ENCODE data around the gene DLX1.

DLX1 gene

DNA sequence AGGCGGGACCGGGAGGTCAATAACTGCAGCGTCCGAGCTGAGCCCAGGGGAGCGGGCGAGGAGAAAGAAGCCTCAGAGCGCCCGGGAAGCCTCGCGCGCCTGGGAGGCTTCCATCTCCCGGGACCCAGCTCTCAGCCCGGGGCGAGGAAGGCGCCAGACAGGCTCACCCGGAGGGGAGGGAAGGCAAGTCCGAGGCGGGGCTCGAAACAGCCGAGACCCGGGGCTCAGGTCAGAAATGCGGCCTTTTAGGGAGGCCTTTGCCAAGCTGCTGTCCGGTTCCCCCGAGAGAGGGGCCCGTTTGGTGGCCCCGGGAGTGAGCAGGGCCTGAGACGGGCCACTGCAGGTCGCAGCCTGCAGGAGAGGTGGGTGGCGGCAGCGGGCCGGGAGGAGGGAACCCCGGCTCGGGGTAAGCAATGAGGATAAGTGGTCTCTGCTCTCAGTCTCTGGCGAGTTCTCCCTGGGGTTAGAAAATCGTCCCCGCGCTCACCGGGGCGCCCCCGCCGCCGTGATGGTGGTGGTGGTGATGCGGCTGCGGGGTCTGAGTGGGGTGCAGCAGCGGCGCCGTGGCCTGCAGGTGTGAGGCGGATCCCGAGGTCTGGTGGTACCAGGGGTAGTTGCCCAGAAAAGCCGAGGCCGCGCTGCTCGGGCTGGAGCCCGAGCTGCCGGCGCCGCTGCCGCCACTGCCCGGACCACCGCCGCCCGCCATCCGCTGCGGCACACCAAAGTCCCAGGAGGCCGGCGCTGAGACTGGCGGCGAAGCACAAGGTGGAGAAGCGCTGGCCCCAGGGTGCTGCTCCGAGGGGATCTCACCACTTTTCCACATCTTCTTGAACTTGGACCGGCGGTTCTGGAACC lies 15.0 kb downstream of the DLX1 start:
- TF ChIP-seq, protein P1, sequence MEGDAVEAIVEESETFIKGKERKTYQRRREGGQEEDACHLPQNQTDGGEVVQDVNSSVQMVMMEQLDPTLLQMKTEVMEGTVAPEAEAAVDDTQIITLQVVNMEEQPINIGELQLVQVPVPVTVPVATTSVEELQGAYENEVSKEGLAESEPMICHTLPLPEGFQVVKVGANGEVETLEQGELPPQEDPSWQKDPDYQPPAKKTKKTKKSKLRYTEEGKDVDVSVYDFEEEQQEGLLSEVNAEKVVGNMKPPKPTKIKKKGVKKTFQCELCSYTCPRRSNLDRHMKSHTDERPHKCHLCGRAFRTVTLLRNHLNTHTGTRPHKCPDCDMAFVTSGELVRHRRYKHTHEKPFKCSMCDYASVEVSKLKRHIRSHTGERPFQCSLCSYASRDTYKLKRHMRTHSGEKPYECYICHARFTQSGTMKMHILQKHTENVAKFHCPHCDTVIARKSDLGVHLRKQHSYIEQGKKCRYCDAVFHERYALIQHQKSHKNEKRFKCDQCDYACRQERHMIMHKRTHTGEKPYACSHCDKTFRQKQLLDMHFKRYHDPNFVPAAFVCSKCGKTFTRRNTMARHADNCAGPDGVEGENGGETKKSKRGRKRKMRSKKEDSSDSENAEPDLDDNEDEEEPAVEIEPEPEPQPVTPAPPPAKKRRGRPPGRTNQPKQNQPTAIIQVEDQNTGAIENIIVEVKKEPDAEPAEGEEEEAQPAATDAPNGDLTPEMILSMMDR (IDR thresholded peaks at IDR 0.05; ENCODE audit: low read length, missing control alignments), result no peak
- DNase-seq (ENCODE audit: low read depth), result no peak
- H3K4me3 ChIP-seq (replicated peaks; ENCODE audit: low read depth, low read length), result peak overlapping the region; percentile 65

DNA sequence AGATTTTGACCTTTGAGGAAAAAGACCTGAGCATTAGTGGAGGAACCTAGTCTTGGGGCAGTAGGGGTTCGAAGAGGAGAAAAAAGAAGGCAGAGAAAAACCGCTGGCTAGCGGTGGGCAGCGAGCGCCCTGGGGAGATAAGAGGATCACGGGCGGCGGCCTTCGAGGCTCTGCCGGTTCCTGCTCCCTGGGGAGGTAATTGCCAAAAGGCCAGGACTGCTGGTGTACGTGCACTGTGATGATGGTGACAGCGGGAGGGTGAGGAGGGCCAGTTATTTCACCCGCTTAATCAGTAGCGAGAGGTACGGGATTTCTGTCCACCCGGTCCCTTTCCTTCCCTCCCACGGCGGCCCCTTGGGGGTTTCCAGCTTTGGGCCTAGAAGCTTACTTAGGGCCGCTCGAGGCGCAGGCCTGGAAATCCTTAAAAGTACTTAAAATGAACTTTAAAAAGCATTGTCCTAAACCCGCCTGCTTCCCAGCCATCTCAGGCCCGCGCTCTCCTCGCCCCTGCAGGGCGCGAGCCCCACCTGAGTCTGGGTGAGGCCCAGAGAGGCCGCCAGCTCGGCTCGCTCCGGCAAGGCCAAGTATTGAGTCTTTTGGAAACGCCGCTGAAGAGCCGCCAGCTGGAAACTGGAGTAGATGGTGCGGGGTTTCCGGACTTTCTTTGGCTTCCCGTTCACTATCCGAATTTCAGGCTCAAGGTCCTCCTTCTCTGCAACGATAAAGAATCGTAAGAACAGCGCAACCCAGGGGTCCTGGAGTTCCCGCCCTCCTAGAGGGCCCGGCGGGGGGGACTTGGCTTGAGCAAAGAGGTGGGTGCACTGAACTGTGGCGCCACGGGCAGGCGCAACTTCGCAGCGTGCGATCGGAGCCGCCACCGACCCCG lies 15.9 kb downstream of the DLX1 start:
- H3K4me3 ChIP-seq (replicated peaks; ENCODE audit: low read depth, low read length), result peak overlapping the region; percentile 65
- no peak for DNase-seq (ENCODE audit: low read depth)
- TF ChIP-seq, protein P1 (IDR thresholded peaks at IDR 0.05; ENCODE audit: low read length, missing control alignments), result no peak

DNA sequence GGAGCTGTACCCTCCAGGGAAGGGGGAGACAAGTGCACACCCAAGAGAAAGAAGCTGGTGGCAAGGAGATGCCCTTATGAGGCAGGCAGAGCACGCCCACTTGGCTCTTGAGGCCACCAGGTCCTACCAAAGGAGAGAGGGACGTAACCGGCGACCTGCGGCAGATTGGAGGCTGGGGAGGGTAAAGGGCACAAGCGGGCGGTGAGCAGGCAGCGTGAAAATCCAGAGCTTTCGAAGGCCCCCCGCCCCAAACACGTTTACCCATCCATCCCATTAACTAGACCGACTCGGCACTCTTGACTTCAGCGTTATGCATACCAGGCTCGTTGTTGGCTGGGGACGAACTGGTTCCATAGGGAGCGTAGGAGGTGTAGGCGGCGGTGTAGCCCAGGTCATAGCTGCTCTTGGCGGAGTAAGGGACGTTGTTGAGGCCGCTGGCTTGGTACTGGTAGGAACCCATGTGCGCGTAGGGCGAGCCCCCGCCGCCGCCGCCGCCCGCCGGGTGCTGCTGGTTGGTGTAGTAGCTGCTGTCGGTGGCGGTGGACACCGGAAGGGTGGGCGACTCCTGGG lies 16.6 kb downstream of the DLX1 start:
- peak overlapping the region; percentile 65 for H3K4me3 ChIP-seq (replicated peaks; ENCODE audit: low read depth, low read length)
- TF ChIP-seq, protein P1 (IDR thresholded peaks at IDR 0.05; ENCODE audit: low read length, missing control alignments), result no peak
- DNase-seq (ENCODE audit: low read depth), result no peak

DNA sequence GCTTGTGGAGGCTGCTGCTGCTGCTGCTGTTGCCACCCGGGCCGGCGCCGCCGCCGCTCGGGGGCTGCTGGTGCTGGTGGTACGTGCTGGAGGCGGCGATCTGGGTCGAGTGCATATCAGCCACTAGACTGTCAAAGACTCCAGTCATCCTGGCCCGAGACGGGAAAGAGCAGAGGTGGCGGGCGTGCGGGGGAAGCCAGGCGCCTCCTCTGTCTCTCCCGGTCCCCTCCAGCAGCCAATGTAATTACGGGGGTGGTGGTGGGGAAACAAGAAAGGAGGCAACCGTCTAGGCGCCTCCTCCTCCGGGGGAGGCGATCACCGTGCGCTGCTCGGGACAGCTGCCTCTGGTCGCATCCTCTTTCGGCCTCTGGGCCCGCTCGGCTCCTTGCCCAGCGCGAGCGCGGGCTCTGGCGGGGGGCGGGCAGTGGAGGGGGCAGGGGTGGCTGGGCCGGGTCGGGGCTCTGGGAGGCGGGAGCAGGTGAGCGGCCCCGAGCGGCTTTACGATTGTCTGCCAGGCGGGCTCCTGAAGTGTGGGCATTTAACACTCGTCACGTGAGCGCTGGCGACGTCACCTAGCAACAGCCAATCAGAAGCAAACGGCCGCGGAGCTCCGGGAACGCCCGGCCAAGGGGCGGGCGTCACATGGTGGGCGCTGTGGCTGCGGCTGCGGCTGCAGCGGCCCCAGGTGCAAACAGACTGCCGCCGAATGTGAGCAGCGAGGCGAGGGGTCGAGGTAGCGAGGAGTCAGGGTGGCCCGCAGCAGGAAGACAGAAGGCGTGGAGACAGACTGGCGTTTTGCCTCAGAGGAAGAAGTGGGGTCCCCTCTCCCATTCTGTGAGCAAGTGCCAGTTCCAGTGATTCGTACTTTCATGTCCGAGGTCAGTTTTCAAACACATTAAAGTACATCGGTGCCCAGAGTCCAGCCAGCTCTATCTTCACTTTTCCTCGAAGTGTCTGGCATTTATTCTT lies 17.4 kb downstream of the DLX1 start, which contains the start of gene DLX2:
Gene DLX2 (minus strand): TSS at position 510 of the 969 bp plus-strand sequence. CDS start 362 bp downstream, at position 148.
- DNase-seq (ENCODE audit: low read depth), result peak; percentile 88
- TF ChIP-seq, protein P1 (IDR thresholded peaks at IDR 0.05; ENCODE audit: low read length, missing control alignments), result no peak
- H3K4me3 ChIP-seq (replicated peaks; ENCODE audit: low read depth, low read length), result peak within 1 kb of the TSS; percentile 65

- peak overlapping the region; percentile 65 for H3K4me3 ChIP-seq (replicated peaks; ENCODE audit: low read depth, low read length)
- TF ChIP-seq, protein P1 (IDR thresholded peaks at IDR 0.05; ENCODE audit: low read length, missing control alignments), result peak; percentile 89
- peak; percentile 91 for DNase-seq (ENCODE audit: low read depth)
These were observed 18.4 kb downstream of the DLX1 start for GRCh38 chr2:172103471-172104272.

Measured in fibroblast of pulmonary artery (primary cell).